ENCODE data around the gene ATG14.

- TF ChIP-seq, protein P1, sequence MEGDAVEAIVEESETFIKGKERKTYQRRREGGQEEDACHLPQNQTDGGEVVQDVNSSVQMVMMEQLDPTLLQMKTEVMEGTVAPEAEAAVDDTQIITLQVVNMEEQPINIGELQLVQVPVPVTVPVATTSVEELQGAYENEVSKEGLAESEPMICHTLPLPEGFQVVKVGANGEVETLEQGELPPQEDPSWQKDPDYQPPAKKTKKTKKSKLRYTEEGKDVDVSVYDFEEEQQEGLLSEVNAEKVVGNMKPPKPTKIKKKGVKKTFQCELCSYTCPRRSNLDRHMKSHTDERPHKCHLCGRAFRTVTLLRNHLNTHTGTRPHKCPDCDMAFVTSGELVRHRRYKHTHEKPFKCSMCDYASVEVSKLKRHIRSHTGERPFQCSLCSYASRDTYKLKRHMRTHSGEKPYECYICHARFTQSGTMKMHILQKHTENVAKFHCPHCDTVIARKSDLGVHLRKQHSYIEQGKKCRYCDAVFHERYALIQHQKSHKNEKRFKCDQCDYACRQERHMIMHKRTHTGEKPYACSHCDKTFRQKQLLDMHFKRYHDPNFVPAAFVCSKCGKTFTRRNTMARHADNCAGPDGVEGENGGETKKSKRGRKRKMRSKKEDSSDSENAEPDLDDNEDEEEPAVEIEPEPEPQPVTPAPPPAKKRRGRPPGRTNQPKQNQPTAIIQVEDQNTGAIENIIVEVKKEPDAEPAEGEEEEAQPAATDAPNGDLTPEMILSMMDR (conservative IDR thresholded peaks at IDR 0.05), result no peak
- no peak for TF ChIP-seq ZFX (IDR thresholded peaks at IDR 0.05)
Observed at GRCh38 chr14:55410876-55411275, 754 bp downstream of the ATG14 start.
